OCI-M1 (cell line): ENCODE measurements around the gene RNF135.
"Not testable (repeated sequence)": the region's sequence is repeated elsewhere in the genome, so short reads cannot be mapped to it uniquely, and the experiment has no call there.

Experiments used
- DNase-seq: peaks from one replicate; lab custom pipeline; 2025; lab: John Stamatoyannopoulos, UW

The RNF135 gene

GRCh38 chr17:30954046-30954830 lies 16.6 kb upstream of the RNF135 start:
- DNase-seq = peak; percentile 11

- DNase-seq = no peak
Measured at GRCh38 chr17:30956764-30957374, 14.0 kb upstream of the RNF135 start.

DNA sequence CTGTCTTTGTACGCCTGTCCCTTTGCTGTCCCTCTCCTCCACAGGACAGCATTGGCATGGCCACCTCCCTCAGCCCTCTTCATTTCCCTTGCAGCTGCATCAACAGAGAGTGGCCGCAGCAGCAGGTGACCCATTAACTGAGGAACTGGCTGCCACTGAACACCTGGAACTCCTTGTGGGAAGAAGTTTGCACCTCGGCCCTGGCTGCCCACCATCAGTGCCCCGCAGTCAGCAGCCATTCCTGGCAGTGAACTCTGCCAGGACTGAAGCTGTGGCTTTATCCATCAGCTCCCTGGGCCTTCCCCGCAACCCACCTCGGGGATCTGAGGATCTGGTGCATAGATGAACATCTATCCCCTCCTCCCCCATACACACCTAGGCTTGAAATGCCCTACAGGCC lies 13.1 kb upstream of the RNF135 start:
- no peak for DNase-seq

GRCh38 chr17:30958187-30958586 lies 12.7 kb upstream of the RNF135 start:
- peak; percentile 91 for DNase-seq

- DNase-seq = peak; percentile 30
Measured at GRCh38 chr17:30961209-30962188, 9.3 kb upstream of the RNF135 start.

DNA sequence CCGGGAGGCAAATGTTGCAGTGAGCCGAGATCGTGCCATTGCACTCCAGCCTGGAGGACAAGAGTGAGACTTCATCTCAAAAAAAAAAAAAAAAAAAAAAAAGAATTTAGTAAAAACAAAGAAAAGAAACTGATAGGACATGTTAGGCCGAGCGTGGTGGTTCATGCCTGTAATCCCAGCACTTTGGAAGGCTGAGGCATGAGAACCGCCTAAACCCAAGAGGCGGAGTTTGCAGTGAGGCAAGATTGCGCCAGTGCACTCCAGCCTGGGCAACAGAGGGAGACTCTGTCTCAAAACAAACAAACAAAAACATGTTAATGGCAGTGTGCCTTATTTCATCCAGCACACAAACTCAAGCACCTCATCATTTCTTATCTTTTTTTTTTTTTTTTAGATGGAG lies 6.5 kb upstream of the RNF135 start:
- not testable (repeated sequence) for DNase-seq

DNA sequence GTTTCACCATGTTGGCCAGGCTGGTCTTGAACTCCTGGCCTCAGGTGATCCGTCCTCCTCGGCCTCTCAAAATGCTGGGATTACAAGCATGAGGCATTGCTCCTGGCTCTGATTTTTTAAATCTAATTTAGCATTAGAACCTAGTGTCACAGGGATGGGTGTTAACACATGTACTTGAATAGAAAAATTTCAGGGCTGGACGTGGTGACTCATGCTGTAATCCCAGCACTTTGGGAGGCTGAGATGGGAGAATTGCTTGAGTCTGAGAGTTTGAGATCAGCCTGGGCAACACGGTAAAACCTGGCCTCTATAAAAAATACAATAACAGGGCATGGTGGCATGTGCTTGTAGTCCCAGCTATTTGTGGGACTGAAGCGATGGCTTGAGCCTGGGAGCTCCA lies 6.0 kb upstream of the RNF135 start:
- no peak for DNase-seq

DNA sequence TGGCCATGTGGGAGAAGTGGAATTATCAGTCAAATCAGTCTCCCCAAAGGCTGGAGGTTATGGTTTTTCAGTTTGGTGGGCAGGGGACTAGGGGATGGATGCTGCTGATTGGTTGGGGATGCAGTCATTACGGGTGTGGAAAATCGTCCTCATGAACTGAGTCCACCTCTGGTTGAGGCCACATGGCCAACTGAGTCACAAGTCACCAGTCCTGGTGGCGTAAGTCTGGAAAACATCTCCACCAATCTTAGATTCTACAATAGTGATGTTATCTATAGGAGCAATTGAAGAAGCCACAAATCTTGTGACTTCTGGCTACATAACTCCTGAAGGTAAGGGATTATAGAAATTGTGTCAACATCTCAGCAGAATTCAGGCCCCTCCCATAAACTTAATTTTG lies 5.2 kb upstream of the RNF135 start:
- DNase-seq = no peak

DNA sequence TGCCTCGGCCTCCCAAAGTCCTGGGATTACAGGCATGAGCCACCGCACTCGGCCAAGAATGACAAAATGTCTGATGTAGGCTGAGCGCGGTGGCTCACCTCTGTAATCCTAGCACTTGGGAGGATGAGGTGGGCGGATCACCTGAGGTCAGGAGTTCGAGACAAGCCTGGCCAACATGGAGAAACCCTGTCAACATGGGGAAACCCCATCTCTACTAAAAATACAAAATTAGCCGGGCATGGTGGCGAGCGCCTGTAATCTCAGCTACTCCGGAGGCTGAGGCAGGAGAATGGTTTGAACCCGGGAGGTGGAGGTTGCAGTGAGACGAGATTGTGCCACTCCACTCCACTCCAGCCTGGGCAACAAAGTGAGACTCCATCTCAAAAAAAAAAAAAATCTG lies 2.9 kb upstream of the RNF135 start:
- DNase-seq = not testable (repeated sequence)

DNA sequence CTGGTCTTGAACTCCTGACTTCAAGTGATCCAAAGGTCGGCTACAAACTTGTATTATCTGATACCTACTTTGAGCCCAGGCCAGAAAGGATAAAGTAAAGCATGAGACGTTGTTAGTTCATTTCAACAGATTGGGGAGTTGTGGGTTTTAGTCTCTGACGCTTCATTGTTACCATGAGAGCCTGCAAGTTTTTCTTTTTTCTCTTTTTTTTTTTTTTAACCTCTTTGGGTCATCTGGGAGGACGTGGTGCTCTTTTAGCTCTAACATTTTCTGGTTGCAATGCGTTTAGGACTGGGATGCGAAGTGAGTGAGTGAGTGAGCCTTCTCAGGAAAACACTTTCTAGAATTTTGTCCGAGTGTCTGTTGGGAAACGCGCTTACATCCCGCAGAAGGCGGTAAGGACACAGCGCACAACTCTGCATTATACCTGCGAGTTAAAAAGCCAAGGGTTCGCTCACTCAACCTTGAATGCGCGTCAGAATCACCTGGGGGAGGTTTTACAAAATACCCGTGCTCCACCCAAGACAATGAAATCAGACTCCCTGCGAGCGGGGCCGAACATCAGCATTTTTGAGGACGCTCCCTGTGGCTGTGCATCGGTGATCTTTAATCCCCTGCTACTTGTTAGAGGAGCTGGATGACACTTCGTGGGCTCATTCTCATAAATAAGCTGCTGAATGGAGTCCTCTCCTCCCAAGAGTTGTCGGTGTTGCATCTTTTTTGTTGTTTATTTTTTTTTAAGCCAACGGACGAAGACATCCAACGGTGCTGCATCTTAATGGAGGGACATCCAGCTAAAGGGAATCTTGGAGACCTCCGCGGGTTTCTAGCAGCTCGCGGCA lies 629 bp upstream of the RNF135 start:
- DNase-seq = peak; percentile 46

DNA sequence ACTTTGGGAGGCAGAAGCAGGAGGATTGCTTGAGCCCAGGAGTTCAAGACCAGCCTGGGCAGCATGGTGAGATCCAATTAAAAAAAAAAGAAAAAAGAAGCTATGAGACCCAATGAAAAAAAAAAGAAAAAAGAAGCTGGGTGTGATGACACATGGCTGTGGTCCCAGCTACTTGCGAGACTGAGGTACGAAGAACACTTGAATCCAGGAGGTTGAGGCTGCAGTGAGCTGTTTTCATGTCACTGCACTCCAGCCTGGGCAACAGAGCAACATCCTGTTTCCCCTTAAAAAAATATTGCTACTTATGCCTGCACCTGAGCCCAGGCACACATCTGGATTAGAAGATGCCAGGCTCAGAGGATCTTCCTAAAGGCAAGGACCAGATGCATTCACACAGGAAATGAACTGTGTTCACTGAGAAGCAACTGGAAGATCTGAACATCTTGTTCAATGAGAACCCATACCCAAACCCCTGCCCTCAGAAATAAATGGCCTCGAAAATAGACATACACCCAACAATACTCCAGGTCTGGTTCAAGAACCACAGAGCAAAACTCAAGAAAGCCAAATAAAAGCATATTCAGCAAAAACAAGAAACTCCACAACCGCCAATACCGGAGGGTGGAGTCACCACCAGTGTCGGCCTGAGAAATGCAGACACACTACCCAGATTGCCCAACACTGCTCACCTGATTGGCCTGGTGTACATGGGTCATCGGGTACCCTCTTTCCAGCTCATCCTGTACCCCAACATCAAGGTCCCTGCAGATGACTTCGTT lies 4.4 kb downstream of the RNF135 start:
- no peak for DNase-seq

GRCh38 chr17:30979919-30980318 lies 9.1 kb downstream of the RNF135 start:
- not testable (repeated sequence) for DNase-seq

DNA sequence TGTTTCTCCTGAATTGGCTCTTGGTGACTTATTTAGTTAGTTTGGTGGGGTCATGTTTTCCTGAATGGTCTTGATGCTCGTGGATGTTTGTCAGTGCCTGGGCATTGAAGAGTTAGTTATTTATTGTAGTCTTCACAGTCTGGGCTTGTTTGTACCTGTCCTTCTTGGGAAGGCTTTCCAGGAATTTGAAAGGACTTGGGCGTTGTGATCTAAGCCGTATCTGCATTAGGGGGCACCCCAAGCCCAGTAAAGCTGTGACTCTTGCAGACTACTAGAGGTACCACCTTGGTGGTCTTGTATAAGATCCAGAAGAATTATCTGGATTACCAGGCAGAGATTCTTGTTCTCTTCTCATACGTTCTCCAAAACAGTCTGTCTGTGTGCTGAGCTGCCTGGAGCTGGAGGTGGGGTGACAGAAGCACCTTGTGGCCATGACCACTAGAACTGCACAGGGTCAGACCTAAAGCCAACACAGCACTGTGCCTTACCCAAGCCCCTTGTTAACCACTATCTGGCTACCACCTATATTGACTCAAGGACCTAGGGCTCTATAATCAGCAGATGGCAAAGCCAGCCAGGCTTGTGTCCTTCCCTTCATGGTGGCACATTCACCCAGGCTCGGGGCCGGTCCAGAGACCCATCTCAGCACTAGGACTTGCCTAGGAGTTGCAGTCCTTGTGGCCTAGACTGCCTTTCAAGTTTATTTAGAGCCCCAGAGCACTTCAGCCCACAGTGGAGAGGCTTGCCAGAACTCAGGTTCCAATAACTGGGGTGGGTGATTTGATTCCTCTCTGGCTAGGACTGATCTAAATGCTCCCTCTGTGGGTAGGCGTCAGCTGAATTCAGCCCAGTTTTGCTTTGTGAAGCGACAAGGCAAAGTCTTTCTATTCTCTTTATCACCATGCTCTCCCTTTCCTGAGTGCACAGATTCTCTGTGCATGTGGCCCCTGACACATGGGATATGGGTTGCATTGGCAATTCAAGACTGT lies 11.0 kb downstream of the RNF135 start:
- DNase-seq = no peak

GRCh38 chr17:30982855-30983254 lies 12.0 kb downstream of the RNF135 start:
- no peak for DNase-seq

GRCh38 chr17:30990458-30990857 lies 19.6 kb downstream of the RNF135 start:
- DNase-seq = no peak

- DNase-seq = no peak
Measured at GRCh38 chr17:30992551-30992950, 21.7 kb downstream of the RNF135 start.

- DNase-seq = no peak
Measured at GRCh38 chr17:30995347-30995746, 24.5 kb downstream of the RNF135 start.

GRCh38 chr17:30996486-30996885 lies 25.6 kb downstream of the RNF135 start:
- DNase-seq = no peak

DNA sequence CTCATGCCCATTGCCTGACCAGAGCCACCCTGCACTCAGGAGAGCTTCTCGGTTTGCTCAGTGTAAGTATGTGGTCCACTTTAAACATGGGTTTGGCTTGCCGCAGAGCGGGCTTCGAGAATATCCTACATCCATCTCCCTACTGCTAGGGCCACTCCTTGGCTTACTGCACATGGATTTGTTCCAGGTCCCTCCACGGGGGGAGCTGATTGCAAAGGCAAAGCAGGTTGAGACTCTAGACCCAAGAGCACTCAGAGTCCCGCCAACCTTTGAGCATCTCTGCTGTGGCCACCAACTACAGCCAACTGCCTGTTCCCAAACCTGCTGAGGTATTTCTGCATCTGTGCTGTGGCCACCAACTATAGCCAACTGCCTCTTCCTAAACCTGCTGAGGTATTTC lies 26.4 kb downstream of the RNF135 start:
- no peak for DNase-seq

GRCh38 chr17:30997842-30998241 lies 27.0 kb downstream of the RNF135 start:
- no peak for DNase-seq
